Measurements from ENCODE around the gene PNMT. TPM values are rescaled to one million over a fixed set of nuclear protein-coding genes. Genes with fewer than 3 reads are reported as not detected.
A peak's percentile ranks its signal among the peaks of the same experiment; 100 is the strongest.

Gene PNMT
- polyA plus RNA-seq, 3 donors = 1.2 to 3.2 (median 2.1) TPM

DNA sequence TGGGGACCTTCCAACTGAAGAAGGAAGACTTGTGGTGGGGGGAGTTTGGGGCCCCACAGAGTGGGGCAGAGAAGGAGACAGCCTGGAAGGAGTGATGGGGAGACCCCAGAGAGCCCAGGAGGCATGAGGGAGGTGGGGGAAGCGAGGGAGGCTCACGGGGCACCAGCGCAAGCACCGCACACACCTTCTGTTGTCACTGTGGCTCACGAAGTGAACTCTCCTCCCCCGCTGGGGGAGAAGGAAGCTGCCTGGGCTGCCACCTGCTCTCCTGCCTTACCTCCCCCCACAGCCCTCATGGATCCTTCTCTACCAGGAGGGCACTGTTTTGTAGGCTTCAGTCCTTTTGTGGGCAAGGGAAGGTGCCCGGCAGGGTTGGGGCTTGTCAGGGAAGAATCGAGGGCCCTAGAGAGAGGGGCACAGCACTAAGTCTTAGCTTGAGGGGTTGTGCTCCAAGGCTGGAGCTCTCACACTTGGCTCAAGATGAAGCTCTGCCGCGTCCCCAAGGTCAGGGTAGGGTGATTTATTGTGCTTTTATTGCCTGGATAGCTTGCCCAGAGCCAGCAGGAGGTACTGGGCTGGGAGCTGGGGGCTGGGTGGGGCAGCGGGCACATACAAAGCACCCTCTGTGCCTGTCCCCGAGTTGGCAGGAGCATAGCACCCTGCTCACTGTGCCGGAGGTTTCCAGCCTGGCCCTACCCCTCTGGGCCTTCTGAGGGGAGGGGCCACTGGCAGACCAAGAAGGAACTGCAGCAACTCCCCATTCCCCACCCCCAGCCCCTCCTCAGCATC lies 35.9 kb upstream of the PNMT start:
- DNase-seq (ENCODE audit: low read depth in 3 of 3, low spot score in 2 of 3) = no peak

DNA sequence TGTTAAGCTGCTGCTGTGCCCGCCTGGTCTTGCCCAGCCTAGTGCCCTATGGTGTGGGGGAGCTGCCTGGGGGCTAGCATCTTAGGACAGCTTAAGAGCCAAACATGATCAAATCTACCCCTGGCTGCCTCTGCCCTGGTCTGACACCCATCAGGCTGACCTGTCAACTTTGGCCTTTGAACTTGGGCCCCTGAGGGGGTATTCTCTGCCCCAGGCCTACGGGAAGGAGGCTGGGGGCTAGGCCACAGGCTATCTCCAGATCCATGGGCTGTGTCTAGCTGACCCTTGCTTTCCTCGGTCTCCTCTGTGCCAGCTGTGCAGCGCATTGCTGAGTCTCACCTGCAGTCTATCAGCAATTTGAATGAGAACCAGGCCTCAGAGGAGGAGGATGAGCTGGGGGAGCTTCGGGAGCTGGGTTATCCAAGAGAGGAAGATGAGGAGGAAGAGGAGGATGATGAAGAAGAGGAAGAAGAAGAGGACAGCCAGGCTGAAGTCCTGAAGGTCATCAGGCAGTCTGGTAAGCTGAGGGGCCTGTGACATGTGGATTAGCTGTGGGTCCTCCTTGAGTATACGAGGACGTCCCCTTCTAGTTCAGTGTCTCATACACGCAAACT lies 34.6 kb upstream of the PNMT start:
- DNase-seq (ENCODE audit: low read depth in 3 of 3, low spot score in 2 of 3) = no peak

DNA sequence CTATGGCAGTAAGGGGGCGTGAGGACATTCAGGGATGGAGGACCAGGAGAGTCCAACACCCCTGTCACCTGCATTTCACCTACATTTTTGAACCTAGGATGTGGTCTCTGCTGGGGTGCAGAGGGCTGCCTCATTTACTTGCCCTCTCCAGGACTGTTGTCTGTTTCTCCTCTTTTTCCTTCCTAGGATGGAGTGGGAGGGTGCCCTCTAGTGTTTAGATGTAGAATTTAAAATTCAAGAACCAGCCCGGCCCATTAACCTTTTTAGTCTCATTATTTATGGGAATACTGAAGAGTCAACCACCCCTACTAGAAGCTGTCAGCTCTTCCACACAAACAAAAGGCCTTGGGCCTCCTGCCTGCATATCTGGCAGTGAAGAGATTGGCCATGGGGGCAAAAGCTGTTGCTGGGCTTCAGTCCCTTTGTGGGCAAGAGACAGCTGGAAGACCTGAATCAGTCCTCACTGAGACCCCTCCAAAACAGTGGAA lies 33.8 kb upstream of the PNMT start:
- DNase-seq (ENCODE audit: low read depth in 3 of 3, low spot score in 2 of 3) = peak in 1 of 3 donors; percentile 53

DNA sequence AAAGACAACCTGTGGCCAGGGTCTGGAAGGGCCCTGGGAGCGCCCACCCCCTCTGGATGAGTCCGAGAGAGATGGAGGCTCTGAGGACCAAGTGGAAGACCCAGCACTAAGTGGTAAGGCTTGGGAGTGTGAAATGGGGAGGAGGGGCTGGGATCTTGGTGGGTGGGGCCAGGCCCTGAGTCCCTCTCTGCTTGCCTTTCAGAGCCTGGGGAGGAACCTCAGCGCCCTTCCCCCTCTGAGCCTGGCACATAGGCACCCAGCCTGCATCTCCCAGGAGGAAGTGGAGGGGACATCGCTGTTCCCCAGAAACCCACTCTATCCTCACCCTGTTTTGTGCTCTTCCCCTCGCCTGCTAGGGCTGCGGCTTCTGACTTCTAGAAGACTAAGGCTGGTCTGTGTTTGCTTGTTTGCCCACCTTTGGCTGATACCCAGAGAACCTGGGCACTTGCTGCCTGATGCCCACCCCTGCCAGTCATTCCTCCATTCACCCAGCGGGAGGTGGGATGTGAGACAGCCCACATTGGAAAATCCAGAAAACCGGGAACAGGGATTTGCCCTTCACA lies 32.6 kb upstream of the PNMT start:
- no peak for DNase-seq (ENCODE audit: low read depth in 3 of 3, low spot score in 2 of 3)

DNA sequence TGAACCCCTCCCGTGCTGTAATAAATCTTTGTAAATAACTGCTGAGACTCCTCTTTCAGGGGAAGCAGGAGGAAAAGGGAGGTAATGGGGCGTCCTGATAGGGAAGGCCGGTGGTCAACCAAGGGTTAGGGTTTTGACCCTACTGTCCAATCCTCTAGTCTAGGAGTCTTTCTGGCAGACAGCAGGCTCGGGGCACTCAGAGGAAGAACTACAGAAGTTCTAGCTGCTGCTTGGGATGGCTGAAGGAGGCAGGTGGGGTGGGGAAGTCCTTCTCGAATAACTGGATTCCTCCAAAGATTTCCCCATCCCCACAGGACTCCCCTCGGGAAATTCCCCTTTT lies 31.7 kb upstream of the PNMT start:
- no peak for DNase-seq (ENCODE audit: low read depth in 3 of 3, low spot score in 2 of 3)

DNA sequence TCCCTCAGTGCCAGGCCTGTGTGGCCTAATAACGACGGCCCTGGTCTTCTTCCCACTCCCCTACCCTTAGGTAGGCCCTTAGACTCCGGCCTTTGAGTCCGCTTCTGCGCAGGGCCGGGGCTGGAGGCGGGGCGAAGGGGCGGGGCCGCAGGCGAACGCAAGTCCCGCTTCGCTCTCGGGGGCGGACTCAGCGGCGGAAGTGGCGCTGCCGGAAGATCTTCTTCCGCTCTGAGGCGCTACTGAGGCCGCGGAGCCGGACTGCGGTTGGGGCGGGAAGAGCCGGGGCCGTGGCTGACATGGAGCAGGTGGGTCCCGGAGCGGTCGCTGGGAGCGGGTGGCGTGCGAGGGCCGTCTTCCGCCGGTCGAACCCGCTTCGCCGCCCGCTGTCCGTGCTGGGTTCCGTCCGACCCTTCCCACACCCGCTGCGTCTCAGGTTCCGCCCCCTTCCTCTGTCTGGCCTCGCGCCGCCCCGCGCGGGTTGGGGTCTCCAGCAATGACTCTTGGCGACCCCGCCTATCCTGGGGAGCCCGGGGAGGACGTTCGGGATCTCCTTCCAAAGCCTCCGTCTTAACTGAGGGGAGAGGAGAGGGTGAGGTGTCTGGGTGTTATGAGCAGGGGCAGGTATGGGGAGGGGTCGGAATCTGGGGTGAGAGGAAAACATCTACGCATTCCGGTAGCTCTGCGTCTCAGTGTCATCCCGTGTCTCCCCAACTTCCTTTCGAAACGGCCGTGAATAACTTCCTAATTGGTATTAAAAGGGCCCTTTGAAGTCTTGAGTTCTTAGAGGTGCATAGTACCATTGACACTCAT lies 31.1 kb upstream of the PNMT start, which contains the start of gene STARD3:
TSS of gene STARD3 (plus strand) at position 218 of the 810 bp plus-strand sequence. CDS start 16,388 bp downstream, outside the sequence.
- peak in 2 of 3 donors; percentile 56 to 79 for DNase-seq (ENCODE audit: low read depth in 3 of 3, low spot score in 2 of 3)

DNA sequence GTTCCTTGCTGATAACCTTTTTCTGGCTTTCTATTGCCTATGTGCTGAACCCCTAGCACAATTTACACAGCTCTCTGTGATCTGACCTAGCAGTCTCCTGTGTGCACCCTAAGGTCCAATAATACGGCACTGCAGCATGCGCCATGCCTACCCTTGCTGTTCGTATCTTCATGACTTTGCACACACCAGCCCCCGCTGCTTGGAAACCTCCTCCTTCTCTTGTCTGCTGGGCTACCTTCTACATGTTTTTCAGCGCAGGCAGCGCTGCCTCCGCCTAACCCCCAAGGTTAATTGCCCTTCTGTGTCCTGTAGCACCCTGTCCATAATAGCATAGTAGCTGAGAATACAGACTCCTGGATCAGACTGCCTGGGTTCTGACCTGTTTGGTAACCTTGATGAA lies 29.9 kb upstream of the PNMT start:
- DNase-seq (ENCODE audit: low read depth in 3 of 3, low spot score in 2 of 3) = no peak

DNA sequence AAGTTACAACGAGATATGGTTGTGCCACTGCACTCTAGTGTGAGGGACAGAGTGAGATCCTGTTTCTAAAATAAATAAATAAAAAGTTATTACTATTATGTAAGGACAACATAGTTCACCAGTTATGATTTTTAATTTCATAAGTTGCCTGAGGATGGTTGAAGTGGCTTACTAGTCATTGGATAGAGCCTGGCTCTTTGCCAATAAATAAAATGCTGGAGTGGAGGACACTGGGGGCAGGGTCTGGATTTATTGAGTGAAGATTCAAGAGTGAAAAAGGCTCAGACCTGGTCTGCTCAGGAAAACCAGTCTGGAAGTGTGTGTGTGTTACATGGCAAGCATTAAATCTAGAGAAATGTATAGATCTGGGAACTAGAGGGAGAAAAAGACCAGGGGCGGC lies 29.2 kb upstream of the PNMT start:
- DNase-seq (ENCODE audit: low read depth in 3 of 3, low spot score in 2 of 3) = no peak

DNA sequence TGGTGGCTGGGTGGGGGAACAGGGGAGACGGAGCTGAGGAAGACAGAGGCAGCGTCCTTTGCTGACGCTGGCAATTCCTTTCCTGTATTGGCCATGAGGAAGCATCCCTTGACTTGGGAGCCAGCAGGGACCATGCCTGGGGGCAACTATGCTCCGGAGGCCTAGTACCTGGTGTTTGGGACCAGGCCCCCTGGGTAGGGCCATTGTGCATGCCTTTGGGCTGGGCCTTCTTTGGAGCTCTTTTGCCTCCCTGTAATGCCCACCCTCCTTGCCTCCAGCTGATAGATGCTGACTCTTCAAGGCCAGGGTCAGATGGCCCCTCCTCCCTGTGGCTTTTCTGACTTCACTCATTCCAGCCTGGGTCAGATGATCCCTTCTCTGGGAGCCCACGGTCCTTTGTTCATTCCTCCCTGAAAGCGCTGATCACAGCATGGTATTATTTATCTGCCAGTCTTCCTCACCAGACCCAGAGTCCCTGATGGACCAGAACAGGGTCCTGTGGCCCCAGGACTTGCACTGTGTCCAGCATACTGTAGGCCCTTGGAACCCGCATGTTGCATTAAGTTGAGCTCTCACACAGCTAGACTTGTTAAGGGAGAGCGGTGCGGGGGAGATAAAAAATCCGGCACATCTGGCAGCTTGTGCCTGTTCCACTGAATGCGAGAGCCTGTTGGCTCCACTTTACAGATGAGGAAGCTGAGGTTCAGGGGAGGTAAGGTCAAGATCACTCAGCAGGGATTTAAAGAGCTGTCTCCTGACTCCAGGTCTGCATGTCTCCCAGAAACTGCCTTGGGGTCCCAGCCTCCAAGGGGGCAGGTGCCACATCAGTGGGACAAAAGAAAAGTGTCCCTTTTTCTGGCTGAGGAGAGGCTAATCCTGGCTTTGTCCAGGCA lies 28.4 kb upstream of the PNMT start:
- no peak for DNase-seq (ENCODE audit: low read depth in 3 of 3, low spot score in 2 of 3)

DNA sequence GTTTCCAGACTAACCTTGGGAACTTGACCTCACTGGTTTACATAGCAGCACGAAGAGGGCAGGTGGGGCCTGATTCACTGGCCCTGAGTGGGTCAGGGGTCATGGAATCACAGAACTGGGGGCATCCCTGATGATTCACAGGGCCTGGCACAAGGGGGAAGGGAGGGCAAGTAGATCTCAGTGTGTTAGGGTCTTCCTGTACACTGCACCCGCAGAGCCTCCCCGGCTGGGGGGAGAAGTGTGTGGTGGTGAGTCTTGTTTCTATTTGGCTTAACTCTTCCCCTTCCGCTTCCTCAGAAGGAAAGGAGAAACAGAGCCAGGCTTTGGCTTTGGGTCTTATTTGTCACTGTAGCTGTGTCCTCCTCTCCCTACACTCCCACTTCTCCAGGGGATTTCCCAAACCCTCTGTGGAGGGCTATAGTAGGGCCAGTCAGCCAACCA lies 27.6 kb upstream of the PNMT start:
- DNase-seq (ENCODE audit: low read depth in 3 of 3, low spot score in 2 of 3) = no peak

DNA sequence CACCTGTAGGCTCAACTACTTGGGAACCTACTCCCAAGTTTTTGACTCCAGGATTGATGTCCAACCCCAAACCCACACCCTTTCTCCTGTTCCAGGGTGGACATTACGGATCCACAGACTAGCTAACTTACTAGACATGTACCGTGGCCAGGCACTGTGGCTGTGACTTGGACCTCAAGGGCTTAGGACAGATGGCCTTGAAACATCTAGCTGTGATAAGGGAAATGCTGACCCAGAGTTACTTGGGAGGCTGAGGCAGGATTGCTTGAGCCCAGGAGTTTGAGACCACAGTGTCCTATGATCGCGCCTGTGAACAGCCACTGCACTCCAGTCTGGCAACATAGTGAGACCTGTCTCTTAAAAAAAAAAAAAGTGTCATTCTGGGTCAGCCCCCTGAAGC lies 27.2 kb upstream of the PNMT start:
- DNase-seq (ENCODE audit: low read depth in 3 of 3, low spot score in 2 of 3) = no peak

DNA sequence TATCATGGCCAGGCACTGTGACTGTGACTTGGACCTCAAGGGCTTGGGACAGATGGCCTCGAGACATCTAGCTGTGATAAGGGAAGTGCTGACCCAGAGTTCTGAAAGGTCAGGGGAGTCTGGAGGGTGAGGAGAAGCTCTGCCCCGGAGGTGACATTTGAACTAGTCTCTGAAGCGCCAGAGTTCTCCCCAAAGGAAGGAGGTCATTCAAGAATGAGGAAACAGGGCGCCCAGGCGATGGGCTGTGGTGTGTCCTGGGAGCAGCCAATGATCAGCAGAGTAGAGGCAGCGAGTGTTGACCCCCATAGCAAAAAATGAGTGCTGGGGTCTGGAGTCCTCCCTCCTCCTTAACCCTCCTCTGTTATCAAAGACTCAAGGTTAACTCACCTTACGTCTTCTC lies 26.4 kb upstream of the PNMT start:
- no peak for DNase-seq (ENCODE audit: low read depth in 3 of 3, low spot score in 2 of 3)

DNA sequence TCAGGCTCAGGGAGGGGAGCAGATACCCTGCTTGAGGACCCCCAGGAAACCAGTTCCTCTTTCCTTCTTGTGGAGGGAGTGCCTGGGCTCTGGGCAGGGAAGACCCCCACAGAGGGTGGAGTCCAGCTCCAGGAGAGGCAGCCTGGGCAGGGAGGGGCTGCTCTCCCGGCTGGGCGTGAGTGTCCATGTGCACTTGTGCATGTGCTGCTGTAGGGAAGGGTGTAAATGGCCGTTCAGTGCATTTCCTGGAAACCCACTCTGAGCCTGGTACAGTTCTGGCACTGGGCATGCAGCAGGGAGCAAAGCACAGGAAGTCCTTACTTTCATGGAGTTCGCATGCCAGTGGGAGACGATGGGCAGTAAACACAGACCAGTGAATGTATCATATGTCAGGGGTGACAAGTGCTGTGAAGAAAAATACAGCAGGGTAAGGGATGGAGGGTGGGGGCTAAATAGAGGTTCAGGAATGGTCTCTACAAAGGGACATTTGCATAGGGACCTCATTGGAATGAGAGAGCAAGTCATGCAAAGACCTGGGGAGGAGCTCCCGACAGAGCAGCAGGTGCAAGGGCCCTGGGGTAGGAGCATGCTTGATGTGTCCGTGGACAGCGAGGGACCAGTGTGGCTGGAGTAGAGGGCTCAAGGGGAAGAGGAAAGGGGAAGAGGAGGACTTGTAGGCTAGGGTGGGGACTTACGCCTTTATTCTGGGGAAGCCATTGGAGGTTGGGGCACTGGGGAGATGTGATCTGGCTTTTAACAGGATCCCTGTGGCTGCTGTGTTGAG lies 25.8 kb upstream of the PNMT start:
- no peak for DNase-seq (ENCODE audit: low read depth in 3 of 3, low spot score in 2 of 3)

DNA sequence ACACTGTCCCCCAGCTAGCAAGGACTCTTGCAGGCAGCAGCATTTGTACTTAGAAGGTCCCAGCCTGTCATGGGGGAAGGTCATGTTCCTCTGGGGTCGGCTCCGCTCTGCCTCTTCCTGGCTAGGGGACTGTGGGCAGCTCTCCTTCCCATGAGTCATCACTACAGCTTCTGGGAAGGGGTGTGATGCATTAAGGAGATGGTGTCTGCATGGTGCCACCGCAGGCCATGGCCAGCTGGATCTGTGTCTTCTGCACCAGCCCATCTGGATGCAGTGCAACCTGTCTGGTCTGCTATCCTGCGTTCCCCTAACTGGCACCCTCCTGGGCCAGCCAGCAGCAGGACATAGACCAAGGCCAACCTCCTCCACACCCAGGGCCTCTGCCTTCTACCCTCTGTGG lies 25.0 kb upstream of the PNMT start:
- DNase-seq (ENCODE audit: low read depth in 3 of 3, low spot score in 2 of 3) = no peak

DNA sequence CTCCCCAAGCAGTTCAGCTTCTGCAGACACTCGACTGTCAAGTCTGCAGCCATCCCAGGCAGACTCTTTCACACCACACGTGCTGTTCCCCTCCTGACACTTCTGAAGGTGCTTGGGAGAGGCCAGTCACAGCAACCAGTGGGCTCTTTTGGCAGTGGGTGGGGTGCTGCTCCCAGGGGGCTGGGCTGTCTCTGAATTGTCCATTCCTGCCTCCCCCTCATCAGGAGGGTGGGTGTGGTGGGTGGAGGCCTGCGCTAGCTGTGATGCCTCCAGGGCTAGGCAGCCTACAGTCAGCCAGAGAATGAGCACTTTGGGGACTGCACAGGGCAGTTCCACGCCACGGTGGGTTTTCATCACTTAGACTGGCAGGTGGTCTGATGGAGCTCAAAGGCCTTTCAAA lies 21.0 kb upstream of the PNMT start:
- no peak for DNase-seq (ENCODE audit: low read depth in 3 of 3, low spot score in 2 of 3)

DNA sequence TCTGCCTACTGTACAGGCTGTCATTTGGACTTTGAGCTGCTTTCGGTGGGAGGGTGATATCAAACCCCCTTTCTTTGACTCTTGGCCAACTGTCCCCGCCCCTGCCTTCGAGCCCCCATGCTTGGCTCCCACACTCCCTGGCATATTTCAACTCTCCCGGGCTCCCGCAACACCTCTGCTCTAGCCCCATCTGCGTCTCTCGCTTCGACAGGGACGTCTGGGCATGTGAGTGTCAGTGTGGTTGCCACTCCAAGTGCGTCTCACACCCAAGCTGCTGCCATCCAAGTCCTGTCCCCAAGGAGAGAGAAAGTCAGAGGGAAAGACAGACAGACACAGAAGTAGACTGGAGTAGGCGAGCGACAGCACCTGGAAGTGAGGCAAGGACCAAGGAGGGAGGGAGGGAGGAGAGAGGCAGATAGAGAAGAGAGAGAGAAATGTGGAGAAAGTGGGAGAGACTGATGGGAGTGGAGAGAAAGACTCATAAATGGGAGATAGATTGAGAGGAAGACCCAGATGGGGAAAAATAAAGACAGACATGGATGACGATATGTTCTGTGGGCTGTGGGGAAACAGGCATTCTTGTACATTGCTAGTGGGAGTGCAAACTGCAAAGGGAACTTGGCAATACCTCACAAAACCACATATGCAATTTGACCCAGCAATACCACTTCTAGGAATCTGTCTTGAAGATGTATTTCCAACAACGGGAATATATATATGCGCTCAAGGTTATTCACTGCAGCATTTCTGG lies 19.5 kb upstream of the PNMT start:
- DNase-seq (ENCODE audit: low read depth in 3 of 3, low spot score in 2 of 3) = no peak

DNA sequence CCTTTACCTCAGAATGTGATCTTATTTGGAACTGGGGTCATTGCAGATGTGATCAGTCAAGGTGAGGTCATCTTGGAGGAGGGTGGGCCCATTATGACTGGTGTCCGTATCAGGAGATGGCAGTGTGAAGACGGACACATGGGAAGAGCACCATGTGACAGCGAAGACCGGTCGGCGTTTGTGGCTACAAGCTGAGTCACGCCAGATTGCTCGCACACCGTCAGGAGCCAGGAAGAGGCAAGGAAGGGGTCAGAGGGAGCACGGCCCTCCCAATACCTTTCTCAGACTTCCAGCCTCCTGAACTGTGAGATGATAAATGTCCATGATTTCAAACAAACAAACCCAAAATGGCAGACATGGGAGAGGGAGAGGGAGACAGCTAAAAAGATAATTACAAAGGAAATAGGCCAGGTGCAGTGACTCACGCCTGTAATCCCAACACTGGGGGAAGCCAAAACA lies 18.1 kb upstream of the PNMT start:
- no peak for DNase-seq (ENCODE audit: low read depth in 3 of 3, low spot score in 2 of 3)

DNA sequence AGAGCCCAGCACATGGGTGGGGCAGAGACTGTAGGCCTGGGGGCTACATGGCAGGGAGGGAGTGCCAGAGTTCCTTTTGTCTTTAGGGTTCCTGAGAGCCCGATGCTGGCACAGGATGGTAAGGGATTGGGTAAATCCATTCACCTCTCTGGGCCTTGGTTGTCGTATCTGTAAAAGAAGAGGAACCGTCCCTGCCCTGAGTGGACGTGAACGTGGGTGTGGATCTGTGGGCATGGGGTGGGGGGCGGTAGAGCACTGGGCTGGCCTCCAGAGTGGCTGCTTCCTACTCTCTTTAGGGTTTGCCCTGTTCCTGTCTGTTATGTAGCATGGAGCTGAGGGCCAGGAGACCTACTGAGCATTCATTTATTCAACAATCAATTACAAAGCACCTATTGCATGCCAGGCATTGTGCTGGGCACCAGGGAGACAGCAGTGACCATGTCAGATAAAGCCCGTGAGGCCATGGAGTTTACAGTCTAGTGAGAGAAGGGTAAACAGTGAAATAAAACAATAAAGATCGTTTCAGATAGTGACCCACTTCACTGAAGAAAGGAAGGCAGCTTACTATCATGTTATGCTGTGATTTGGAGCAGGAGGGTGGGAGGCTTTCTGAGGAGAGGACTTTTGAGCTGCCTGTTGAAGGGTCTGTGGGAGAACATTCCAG lies 16.2 kb upstream of the PNMT start:
- DNase-seq (ENCODE audit: low read depth in 3 of 3, low spot score in 2 of 3) = no peak
